ENCODE data around the gene TM9SF4. TPM values are rescaled to one million over a fixed set of nuclear protein-coding genes. Genes with fewer than 3 reads are reported as not detected.
"Not testable (repeated sequence)": the region's sequence is repeated elsewhere in the genome, so short reads cannot be mapped to it uniquely, and the experiment has no call there.

The TM9SF4 gene
- total and polyA plus RNA-seq, 2 of the 8 experiments (the other 6 are each of a cell fraction or from before 2014, with no cell fraction given) = 38.4 to 68.7 TPM

DNA sequence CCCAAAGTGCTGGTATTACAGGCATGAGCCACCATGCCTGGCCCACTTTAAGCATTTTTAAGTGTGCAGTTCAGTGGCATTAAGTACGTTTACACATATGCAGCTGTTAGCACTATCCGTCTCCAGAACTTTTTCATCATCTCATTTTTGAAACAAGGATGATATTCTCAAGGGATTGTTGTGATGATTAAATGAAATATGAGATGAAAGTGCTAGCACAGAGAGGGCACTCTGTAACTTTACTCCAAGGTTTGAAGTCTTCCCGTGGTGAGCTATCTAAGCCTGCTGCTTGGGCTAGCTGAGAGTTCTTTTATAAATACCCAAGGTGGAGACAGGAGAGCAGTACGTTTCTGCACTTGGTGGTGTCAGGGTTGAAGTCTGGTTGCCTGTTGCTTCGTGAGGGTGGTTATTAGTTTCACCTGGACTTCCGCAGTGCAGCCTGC, 6.6 kb downstream of the TM9SF4 start (continued):
- TF ChIP-seq, protein P1, sequence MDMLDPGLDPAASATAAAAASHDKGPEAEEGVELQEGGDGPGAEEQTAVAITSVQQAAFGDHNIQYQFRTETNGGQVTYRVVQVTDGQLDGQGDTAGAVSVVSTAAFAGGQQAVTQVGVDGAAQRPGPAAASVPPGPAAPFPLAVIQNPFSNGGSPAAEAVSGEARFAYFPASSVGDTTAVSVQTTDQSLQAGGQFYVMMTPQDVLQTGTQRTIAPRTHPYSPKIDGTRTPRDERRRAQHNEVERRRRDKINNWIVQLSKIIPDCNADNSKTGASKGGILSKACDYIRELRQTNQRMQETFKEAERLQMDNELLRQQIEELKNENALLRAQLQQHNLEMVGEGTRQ (IDR thresholded peaks at IDR 0.05; ENCODE audit: low read length) = no peak
- TF ChIP-seq SIRT6 (IDR thresholded peaks at IDR 0.05; ENCODE audit: low read length) (no peak), POU5F1 (IDR thresholded peaks at IDR 0.05; ENCODE audit: low read depth, low read length) (no peak)
- TF ChIP-seq, protein P2, sequence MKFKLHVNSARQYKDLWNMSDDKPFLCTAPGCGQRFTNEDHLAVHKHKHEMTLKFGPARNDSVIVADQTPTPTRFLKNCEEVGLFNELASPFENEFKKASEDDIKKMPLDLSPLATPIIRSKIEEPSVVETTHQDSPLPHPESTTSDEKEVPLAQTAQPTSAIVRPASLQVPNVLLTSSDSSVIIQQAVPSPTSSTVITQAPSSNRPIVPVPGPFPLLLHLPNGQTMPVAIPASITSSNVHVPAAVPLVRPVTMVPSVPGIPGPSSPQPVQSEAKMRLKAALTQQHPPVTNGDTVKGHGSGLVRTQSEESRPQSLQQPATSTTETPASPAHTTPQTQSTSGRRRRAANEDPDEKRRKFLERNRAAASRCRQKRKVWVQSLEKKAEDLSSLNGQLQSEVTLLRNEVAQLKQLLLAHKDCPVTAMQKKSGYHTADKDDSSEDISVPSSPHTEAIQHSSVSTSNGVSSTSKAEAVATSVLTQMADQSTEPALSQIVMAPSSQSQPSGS (IDR thresholded peaks at IDR 0.05; ENCODE audit: low read length) = no peak

DNA sequence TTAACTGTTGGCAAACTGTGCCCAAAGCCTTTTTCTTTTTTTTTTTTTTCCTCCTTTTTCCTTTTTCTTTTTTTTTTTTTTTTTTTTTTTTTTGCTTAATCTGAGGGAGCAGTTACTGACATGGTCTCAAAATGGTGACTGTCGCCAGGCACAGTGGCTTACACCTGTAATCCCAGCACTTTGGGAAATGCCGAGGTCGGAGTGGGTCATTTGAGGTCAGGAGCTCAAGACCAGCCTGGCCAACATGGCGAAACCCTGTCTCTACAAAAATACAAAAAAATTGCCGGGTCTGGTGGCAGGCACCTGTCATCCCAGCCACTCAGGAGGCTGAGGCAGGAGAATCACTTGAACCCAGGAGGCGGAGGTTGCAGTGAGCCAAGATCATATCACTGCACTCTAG, 7.3 kb downstream of the TM9SF4 start:
- DNase-seq (ENCODE audit: low read depth in 1 of 2, low spot score in 2 of 2); H2BK15ac ChIP-seq (ENCODE audit: low read length); H3K18ac ChIP-seq (ENCODE audit: extremely low read depth, low read length); H3K23ac ChIP-seq (ENCODE audit: insufficient read length); H3K36me3 ChIP-seq (ENCODE audit: control insufficient read depth in 2 of 4, insufficient read depth in 4 of 4, low read length in 3 of 4); H2BK12ac ChIP-seq (ENCODE audit: low read depth, low read length); H3K14ac ChIP-seq (ENCODE audit: insufficient read length); CTCF ChIA-PET (ENCODE audit: partially characterized antibody); H3K56ac ChIP-seq (replicated peaks; ENCODE audit: insufficient read length, low read depth, low read length); H2BK20ac ChIP-seq (ENCODE audit: low read length); H3K23me2 ChIP-seq (ENCODE audit: low read depth, low read length); H3K9ac ChIP-seq (replicated peaks in 1 of 4; ENCODE audit: extremely low read depth in 1 of 4, low read depth in 3 of 4, low read length in 3 of 4); H3K4me3 ChIP-seq (ENCODE audit: extremely low read depth in 1 of 4, insufficient read depth in 2 of 4, low read depth in 3 of 4, low read length in 4 of 4); H3K27ac ChIP-seq (ENCODE audit: low read depth, low read length); POLR2A ChIA-PET (ENCODE audit: partially characterized antibody); H4K91ac ChIP-seq (replicated peaks; ENCODE audit: insufficient read length, low read length); H2BK5ac ChIP-seq (ENCODE audit: low read depth, low read length); H3K4me1 ChIP-seq (replicated peaks in 1 of 4; ENCODE audit: control insufficient read depth in 3 of 4, insufficient read depth in 4 of 4, low read length in 3 of 4); H3K9me3 ChIP-seq (ENCODE audit: insufficient read depth in 2 of 2, low read depth in 1 of 2, low read length in 1 of 2); H4K5ac ChIP-seq (ENCODE audit: insufficient read length, low read depth, low read length); H3K4ac ChIP-seq (replicated peaks; ENCODE audit: insufficient read length, low read depth, low read length); H2AFZ ChIP-seq (ENCODE audit: low read length); H2BK120ac ChIP-seq (replicated peaks; ENCODE audit: low read depth, low read length); FAIRE-seq; H4K8ac ChIP-seq (ENCODE audit: extremely low read depth, insufficient read depth, low read length); H3K27me3 ChIP-seq (replicated peaks in 1 of 4; ENCODE audit: control insufficient read depth in 3 of 4, extremely low read depth in 1 of 4, insufficient read depth in 3 of 4, low read length in 3 of 4); H2AK5ac ChIP-seq (ENCODE audit: low read depth, low read length): not testable (repeated sequence)
- Histone ChIP-seq H4K20me1 (replicated peaks in 1 of 2; ENCODE audit: control insufficient read depth in 1 of 2, insufficient read depth in 2 of 2, low read length in 2 of 2) (peaks cover 4 to 19% of the 10 kb centered on the region in 2 experiments), H3K4me2 (ENCODE audit: insufficient read depth in 1 of 2, low read depth in 2 of 2, low read length in 2 of 2) (0 out of 4 replicates have a peak overlapping the region, but pooled peaks of 1 of the 2 experiments have one; percentile 25), H3K79me2 (ENCODE audit: control insufficient read depth in 1 of 2, insufficient read depth in 2 of 2, low read length in 2 of 2) (peaks cover 0 to 89% of the 10 kb centered on the region in 2 experiments), H3K79me1 (ENCODE audit: low read depth, low read length) (peaks cover 14% of the 10 kb centered on the region)
- 83% methylated on average over 6 of the region's 6 CpGs; no CpG with 5 or more reads in 1 of the 2 experiments for WGBS, 2 experiments (ENCODE audit: extremely low coverage in 1 of 2, insufficient coverage in 1 of 2, insufficient read length in 1 of 2, insufficient replicate concordance in 2 of 2, low coverage in 1 of 2, low lambda C conversion rate in 2 of 2, missing lambda C conversion rate in 1 of 2)

Data from H1 (cell line).